ENCODE measurements around the gene AKR7A3.

DNA sequence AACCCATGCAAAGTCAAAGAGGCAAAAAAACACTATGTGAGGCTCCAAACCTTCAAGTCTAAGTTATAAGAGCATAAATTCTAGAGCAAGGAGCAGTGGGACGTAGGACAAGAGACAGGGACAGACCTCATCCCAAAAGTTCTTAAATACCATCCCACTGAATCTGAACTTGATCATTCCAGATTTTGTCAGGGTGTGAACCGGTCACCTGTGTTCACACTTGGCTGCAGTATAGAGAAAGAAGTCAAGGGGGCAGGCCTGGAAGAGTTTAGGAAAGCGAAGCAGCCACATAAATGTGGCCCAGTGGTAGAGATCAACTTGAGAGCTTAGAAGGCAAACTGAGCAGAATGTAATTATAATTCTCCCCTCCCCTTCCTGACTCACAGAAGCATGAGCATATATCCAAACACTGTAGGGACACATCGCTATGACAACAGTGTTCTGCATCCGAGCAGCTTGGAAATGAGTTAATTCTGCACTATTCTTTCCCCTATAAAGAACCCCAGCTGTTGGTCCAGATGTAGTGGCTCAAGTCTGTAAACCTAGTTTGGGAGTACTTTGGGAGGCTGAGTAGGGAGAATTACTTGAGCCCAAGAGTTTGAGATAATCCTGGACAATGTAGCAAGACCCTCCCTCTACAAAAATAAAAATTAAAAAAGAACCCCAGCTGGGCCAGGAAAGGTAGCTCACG is 20.7 kb upstream of the AKR7A3 start:
- TF ChIP-seq BHLHE40 (IDR thresholded peaks at IDR 0.05; ENCODE audit: low read length) (no peak), TEAD4 (IDR thresholded peaks at IDR 0.05; ENCODE audit: low read length) (no peak), TEAD4 (CRISPR knock-in tag; IDR thresholded peaks at IDR 0.05; ENCODE audit: borderline replicate concordance) (no peak), ATF2 (CRISPR knock-in tag; IDR thresholded peaks at IDR 0.05) (no peak), CTCF (IDR thresholded peaks at IDR 0.05 in 2 of 3, conservative IDR thresholded peaks at IDR 0.05 in 1 of 3; ENCODE audit: insufficient read depth in 2 of 3, low read depth in 1 of 3, low read length in 3 of 3) (no peak), ZNF354B (CRISPR knock-in tag; IDR thresholded peaks at IDR 0.05) (no peak), YY1 (IDR thresholded peaks at IDR 0.05; ENCODE audit: borderline replicate concordance in 1 of 3, control insufficient read depth in 1 of 3, extremely low read depth in 1 of 3, insufficient read depth in 3 of 3, insufficient read length in 1 of 3, insufficient replicate concordance in 2 of 3, low read depth in 1 of 3, low read length in 2 of 3) (no peak), GABPA (tag; conservative IDR thresholded peaks at IDR 0.05; ENCODE audit: low read depth) (no peak), NCOA6 (IDR thresholded peaks at IDR 0.05) (no peak)
- TF ChIP-seq, protein P1, sequence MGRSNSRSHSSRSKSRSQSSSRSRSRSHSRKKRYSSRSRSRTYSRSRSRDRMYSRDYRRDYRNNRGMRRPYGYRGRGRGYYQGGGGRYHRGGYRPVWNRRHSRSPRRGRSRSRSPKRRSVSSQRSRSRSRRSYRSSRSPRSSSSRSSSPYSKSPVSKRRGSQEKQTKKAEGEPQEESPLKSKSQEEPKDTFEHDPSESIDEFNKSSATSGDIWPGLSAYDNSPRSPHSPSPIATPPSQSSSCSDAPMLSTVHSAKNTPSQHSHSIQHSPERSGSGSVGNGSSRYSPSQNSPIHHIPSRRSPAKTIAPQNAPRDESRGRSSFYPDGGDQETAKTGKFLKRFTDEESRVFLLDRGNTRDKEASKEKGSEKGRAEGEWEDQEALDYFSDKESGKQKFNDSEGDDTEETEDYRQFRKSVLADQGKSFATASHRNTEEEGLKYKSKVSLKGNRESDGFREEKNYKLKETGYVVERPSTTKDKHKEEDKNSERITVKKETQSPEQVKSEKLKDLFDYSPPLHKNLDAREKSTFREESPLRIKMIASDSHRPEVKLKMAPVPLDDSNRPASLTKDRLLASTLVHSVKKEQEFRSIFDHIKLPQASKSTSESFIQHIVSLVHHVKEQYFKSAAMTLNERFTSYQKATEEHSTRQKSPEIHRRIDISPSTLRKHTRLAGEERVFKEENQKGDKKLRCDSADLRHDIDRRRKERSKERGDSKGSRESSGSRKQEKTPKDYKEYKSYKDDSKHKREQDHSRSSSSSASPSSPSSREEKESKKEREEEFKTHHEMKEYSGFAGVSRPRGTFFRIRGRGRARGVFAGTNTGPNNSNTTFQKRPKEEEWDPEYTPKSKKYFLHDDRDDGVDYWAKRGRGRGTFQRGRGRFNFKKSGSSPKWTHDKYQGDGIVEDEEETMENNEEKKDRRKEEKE (IDR thresholded peaks at IDR 0.05; ENCODE audit: borderline replicate concordance in 1 of 2, control insufficient read depth in 1 of 2, low read depth in 2 of 2, low read length in 1 of 2) = no peak

All from K562 (cell line).